ENCODE results near the gene HS3ST3A1.

Gene HS3ST3A1

DNA sequence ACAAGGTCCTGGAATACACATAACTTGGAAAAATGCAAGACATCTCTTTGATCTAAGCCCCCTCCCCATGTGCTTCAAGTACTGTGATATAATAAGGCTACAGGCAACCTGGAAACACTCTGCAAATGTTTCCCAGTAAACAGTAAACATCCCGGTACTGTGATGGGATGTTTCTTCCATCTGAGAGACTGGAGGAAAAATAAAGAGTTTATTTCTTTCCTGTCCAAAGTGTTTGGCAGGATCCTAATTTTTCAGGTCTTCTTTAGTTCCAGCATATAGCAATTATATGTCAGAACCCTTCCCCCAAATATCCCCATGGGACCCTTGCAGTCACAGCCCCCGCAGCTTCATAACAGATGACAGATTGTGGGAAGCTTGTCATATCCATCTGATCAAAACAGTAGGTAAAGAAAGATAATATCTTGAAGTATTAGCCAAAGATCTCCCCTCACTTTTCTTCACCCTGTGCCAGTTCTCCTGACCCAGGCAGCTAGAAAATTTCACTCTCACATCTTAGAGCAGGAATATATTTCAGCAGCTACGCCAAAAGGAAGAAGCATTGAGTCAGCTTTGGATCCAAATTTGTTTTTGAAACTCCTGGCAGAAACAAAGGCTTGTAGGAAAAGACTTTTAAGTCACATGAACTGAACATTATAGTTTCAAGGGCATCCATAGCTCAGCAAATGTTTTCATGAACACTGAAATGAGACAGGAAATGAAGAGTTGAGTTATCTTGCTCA lies 141.3 kb downstream of the HS3ST3A1 start:
- H3K27ac ChIP-seq (ENCODE audit: low read depth, low read length) = no peak overlapping the region
- H3K4me3 ChIP-seq (ENCODE audit: low read depth in 1 of 2, low read length in 2 of 2) = no peak overlapping the region
- no peaks in the 10 kb centered on the region for H3K9me3 ChIP-seq (ENCODE audit: control insufficient read depth in 1 of 2, low read length in 2 of 2)
- H3K9ac ChIP-seq (ENCODE audit: low read depth in 1 of 2, low read length in 2 of 2) = no peak overlapping the region
- H3K36me3 ChIP-seq (ENCODE audit: control insufficient read depth in 1 of 2, insufficient read depth in 2 of 2, low read length in 2 of 2) = no peaks in the 10 kb centered on the region
- H3K4me1 ChIP-seq (ENCODE audit: control insufficient read depth in 1 of 2, insufficient read depth in 2 of 2, low read length in 2 of 2) = no peaks in the 10 kb centered on the region
- no peaks in the 10 kb centered on the region for H3K27me3 ChIP-seq (ENCODE audit: control insufficient read depth in 1 of 2, insufficient read depth in 2 of 2, low read length in 2 of 2)

DNA sequence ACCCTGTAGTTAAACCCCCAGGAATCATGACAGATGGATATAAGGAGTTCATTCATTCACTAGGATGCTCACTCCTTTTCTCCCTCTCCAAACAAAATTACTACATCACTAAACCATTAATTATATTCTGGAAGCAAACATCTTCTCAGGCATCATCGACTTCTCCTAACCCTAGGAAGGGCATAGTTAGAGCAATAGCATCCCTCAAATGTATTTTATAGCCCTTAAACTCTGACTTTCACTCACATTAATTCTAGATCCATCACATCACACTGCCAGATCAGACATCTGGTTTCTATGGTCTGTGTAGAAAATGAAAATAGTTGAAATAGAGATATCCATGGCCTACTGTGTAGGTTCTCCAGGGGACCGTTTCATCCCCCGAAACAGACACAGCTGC lies 143.9 kb downstream of the HS3ST3A1 start:
- H3K27me3 ChIP-seq (ENCODE audit: control insufficient read depth in 1 of 2, insufficient read depth in 2 of 2, low read length in 2 of 2) = no peaks in the 10 kb centered on the region
- H3K9ac ChIP-seq (ENCODE audit: low read depth in 1 of 2, low read length in 2 of 2) = no peak overlapping the region
- H3K36me3 ChIP-seq (ENCODE audit: control insufficient read depth in 1 of 2, insufficient read depth in 2 of 2, low read length in 2 of 2) = no peaks in the 10 kb centered on the region
- H3K27ac ChIP-seq (ENCODE audit: low read depth, low read length) = no peak overlapping the region
- no peaks in the 10 kb centered on the region for H3K9me3 ChIP-seq (ENCODE audit: control insufficient read depth in 1 of 2, low read length in 2 of 2)
- H3K4me1 ChIP-seq (ENCODE audit: control insufficient read depth in 1 of 2, insufficient read depth in 2 of 2, low read length in 2 of 2) = no peaks in the 10 kb centered on the region
- H3K4me3 ChIP-seq (ENCODE audit: low read depth in 1 of 2, low read length in 2 of 2) = no peak overlapping the region

Data from duodenal mucosa (tissue), 2 donors.